NCI-H187 (cell line): ENCODE results near the gene EIF4G1.
A peak's percentile ranks its signal among the peaks of the same experiment; 100 is the strongest.

Source experiments
- DNase-seq, 2 experiments: peaks; one replicate each; lab custom pipeline; 2025; lab: John Stamatoyannopoulos, UW

Gene EIF4G1

GRCh38 chr3:184366619-184367289 is 52.3 kb downstream of the EIF4G1 start:
- no peak for DNase-seq

DNA sequence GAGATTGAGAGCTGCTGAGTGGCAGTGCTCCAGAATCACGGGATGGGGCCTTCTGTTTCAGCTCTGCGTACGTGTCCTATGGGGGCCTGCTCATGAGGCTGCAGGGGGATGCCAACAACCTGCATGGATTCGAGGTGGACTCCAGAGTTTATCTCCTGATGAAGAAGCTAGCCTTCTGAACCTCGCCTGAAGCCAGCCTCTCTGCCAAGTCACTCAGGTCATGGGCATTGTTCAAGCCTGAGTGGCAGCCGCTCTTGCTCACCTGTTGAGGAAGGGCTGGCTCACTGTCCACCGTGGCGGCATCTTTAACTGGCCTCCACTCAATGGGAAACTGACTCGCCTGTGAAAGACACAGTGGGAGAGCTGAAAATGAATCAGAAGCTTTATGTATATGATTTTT is 53.7 kb downstream of the EIF4G1 start:
- DNase-seq: no peak

DNA sequence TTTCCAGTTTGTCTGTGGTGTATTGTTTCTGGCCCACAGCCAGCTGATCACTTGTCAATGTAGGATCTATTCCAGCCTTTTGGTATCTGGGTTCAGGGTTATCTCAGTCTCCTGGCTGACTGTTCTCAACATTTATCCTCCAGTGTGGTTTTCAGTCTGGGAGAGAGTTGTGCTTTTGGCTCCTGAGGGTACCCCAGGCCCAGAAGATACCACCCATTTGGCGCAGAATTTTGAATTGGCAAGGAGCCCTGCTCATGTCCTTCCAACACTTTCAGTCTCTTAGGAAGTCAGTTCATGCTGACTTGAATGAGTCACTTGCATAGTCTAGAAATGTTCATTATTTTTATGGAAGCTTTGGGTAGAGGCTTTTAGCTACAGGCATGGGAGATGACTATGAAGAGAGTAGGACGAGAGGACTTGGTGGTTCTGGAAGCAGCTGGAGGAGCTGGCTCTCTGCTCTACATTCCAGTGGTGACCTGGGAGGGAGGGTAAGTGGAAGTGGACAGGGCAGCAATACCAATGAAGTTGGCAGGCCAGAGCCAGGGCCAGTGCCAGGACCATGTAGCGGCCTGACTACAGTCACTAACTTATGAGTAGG is 54.3 kb downstream of the EIF4G1 start:
- no peak for DNase-seq

- peak; percentile 28 to 61 for DNase-seq
Measured at GRCh38 chr3:184371570-184372018, 57.2 kb downstream of the EIF4G1 start.

GRCh38 chr3:184372296-184372821 is 58.0 kb downstream of the EIF4G1 start:
- DNase-seq: no peak

DNA sequence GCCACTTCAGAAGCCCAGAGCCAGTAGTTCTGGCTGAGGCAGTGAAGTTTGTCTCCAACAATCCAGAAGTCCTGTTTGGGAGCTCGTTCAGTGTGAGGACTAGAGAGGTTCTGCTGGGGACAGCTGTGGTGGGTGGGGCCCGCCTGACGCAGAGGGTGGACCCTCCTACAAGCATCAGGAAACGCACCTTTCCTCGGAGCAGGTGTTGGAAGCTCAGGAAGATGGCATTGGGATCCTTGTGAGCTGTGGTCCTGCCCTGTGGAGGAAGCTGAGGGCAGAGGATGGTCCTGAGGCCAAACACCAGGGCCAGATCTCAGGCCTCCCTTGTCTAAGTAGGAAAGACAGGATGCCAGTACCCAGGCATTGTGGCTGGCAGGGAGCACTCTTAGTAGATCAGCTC is 58.5 kb downstream of the EIF4G1 start:
- no peak for DNase-seq

GRCh38 chr3:184373422-184373821 is 59.0 kb downstream of the EIF4G1 start:
- DNase-seq: no peak

GRCh38 chr3:184375747-184376461 is 61.5 kb downstream of the EIF4G1 start:
- no peak for DNase-seq

DNA sequence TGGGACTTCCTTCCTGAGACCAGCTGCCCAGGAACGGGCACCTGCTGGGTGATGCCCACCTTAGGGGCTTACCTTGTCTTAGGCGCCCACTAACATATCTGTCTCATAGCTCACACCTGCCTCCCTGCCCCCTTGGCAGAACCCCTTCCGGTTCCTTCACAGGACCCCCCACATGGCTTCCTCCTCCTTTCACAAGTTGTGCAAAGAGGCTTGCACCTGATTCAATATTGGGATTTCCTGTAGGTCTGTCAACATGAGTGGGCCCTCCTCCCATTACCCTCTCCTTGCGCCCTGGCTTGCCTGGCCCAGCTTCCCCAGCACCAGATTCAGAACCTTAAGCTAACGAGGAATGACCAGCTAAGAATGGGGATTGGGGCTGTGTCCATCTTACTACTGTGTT is 63.0 kb downstream of the EIF4G1 start:
- no peak for DNase-seq

GRCh38 chr3:184377882-184378445 is 63.6 kb downstream of the EIF4G1 start, which contains the start of gene THPO:
THPO (minus strand) TSS chr3:184378207; CDS start chr3:184376259, 1,948 bp downstream.
- no peak for DNase-seq

GRCh38 chr3:184378651-184379357 is 64.4 kb downstream of the EIF4G1 start:
- no peak for DNase-seq

GRCh38 chr3:184379358-184380184 is 65.2 kb downstream of the EIF4G1 start, which contains the start of gene CHRD:
CHRD (plus strand) TSS chr3:184380054; CDS start chr3:184380319, 265 bp downstream.
- no peak for DNase-seq

DNA sequence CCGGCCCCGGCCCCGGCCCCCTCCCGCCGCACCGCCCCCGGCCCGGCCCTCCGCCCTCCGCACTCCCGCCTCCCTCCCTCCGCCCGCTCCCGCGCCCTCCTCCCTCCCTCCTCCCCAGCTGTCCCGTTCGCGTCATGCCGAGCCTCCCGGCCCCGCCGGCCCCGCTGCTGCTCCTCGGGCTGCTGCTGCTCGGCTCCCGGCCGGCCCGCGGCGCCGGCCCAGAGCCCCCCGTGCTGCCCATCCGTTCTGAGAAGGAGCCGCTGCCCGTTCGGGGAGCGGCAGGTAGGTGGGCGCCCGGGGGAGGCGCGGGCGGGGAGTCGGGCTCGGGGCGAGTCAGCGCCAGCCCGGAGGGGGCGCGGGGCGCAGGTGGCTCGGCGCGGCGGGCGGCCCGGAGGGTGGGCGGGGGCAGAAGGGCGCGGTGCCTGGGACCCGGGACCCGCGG is 65.8 kb downstream of the EIF4G1 start:
- DNase-seq: no peak

- DNase-seq: no peak
Measured at GRCh38 chr3:184380627-184381260, 66.3 kb downstream of the EIF4G1 start.

GRCh38 chr3:184381261-184382224 is 67.1 kb downstream of the EIF4G1 start:
- no peak for DNase-seq

DNA sequence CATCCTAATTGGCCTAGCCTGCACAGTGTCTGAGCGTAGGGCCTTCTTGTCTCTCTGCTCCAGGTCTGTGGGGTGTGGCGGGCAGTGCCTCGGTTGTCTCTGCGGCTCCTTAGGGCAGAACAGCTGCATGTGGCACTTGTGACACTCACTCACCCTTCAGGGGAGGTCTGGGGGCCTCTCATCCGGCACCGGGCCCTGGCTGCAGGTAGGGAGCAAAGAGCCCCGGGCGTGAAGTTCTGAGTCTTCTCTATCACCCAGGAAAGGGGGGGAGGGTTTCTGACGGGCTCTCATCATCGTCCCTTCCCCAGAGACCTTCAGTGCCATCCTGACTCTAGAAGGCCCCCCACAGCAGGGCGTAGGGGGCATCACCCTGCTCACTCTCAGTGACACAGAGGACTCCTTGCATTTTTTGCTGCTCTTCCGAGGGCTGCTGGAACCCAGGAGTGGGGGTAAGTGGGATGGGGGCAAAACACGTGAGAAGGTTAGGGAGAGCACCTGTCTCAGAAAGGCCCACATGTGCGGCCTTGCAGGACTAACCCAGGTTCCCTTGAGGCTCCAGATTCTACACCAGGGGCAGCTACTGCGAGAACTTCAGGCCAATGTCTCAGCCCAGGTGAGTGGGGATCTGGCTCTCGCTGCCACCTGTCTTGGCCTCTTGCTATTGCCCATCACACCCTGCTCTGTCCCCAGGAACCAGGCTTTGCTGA is 68.1 kb downstream of the EIF4G1 start:
- no peak for DNase-seq

DNA sequence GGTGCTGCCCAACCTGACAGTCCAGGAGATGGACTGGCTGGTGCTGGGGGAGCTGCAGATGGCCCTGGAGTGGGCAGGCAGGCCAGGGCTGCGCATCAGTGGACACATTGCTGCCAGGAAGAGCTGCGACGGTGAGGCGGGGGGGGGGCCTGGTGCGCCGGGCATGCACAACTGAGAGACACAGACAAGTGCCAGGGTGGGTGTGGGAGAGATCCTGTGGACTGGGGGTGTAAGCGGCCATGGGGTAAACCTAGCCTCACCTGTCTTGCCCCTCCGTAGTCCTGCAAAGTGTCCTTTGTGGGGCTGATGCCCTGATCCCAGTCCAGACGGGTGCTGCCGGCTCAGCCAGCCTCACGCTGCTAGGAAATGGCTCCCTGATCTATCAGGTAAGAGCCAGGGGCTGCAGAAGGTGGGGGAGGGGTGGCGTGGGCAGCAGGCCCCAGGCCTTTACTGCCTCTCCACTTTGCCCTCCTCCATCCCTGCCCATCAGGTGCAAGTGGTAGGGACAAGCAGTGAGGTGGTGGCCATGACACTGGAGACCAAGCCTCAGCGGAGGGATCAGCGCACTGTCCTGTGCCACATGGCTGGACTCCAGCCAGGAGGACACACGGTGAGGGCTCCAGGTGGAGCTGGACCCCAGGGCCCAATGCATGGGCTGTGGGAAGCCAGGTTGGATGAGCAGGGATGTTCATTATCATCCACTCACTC is 68.8 kb downstream of the EIF4G1 start:
- no peak for DNase-seq

- no peak for DNase-seq
Measured at GRCh38 chr3:184384342-184384741, 69.9 kb downstream of the EIF4G1 start.
